Endothelial cell of umbilical vein (primary cell): ENCODE measurements around the gene PER3. TPM values are rescaled to one million over a fixed set of nuclear protein-coding genes. Genes with fewer than 3 reads are reported as not detected.

Experiments used
- BruUV-seq: library from RNA; stranded (reverse); fragments of 400-500 nt; replicated peaks from 2 replicates; lab custom pipeline; 2021; lab: Mats Ljungman, UMichigan
- CTCF ChIA-PET: fragments of 300-600, 350-600 bp; sonication (Branson Sonifier 250); formaldehyde crosslinking; loops from one replicate; lab custom pipeline; 2021; ENCODE audit warnings: antibody characterized with exemption, inconsistent platforms; lab: Charles Lee
- POLR2A ChIA-PET: fragments of 300-600, 350-600 bp; sonication (Branson Sonifier 250); formaldehyde crosslinking; loops from one replicate; lab custom pipeline; 2021; ENCODE audit warnings: antibody characterized with exemption, inconsistent platforms; lab: Charles Lee
- DNase-seq: peaks from one replicate; pipeline ENCODE4 v3.0.0-alpha.2; 2011; ENCODE audit warnings: low read depth, low spot score
- FAIRE-seq: peaks from 2 replicates; lab custom pipeline; 2011; peaks lifted over from hg19 to GRCh38; lab: Jason Lieb, UNC
- H2AFZ ChIP-seq: 2 replicates; pipeline ENCODE4 v1.6.0; 2012; ENCODE audit warnings: low read depth, low read length, control low read depth, inconsistent platforms
- H3K27ac ChIP-seq: 2 replicates; pipeline ENCODE4 v1.5.1; 2011; ENCODE audit warnings: low read depth, mild to moderate bottlenecking, control low read depth, low read length, moderate library complexity; ENCODE audit not compliant: insufficient read depth
- H3K27me3 ChIP-seq, 2 experiments: 2 replicates each; pipeline versions ENCODE4 v1.6.0 to v1.6.1; 2011; ENCODE audit warnings: low read length in 2 of 2, mixed read lengths in 1 of 2; ENCODE audit not compliant: control insufficient read depth in 2 of 2, insufficient read depth in 2 of 2
- H3K36me3 ChIP-seq, 2 experiments: 2 replicates in 1 of 2; 3 replicates in 1 of 2; pipeline ENCODE4 v1.5.1; 2011; ENCODE audit warnings: low read length in 2 of 2, mild to moderate bottlenecking in 1 of 2, moderate library complexity in 1 of 2; ENCODE audit not compliant: control insufficient read depth in 2 of 2, insufficient read depth in 2 of 2; ENCODE audit errors: extremely low read depth in 1 of 2
- H3K4me1 ChIP-seq: 3 replicates; pipeline ENCODE4 v1.5.1; 2011; ENCODE audit warnings: mild to moderate bottlenecking, low read length; ENCODE audit not compliant: control insufficient read depth, insufficient read depth; ENCODE audit errors: extremely low read depth
- H3K4me2 ChIP-seq: 2 replicates; pipeline ENCODE4 v1.6.1; 2011; ENCODE audit warnings: low read length, control low read depth, mixed read lengths; ENCODE audit not compliant: insufficient read depth
- H3K4me3 ChIP-seq, 3 experiments: fragments of 200-600 bp in 1 of 3; sonication (generic), shearing (Covaris generic) in 1 of 3; replicated peaks in 1 of 3; 2 replicates each; pipeline ENCODE4 v1.5.1; 2011 to 2016; ENCODE audit warnings: control low read depth in 3 of 3, low read length in 3 of 3, mild to moderate bottlenecking in 2 of 3, inconsistent platforms in 1 of 3, low read depth in 1 of 3, moderate library complexity in 1 of 3; ENCODE audit not compliant: insufficient read depth in 1 of 3
- H3K79me2 ChIP-seq: 2 replicates; pipeline ENCODE4 v1.6.0; 2012; ENCODE audit warnings: low read length, inconsistent platforms; ENCODE audit not compliant: control insufficient read depth, insufficient read depth
- H3K9ac ChIP-seq: replicated peaks from 2 replicates; pipeline ENCODE3; 2011; ENCODE audit warnings: low read length, control low read depth; ENCODE audit not compliant: insufficient read depth; ENCODE audit errors: extremely low read depth
- H3K9me1 ChIP-seq: replicated peaks from 3 replicates; pipeline ENCODE4 v1.6.0; 2011; ENCODE audit warnings: mild to moderate bottlenecking, low read length; ENCODE audit not compliant: control insufficient read depth, insufficient read depth; ENCODE audit errors: extremely low read depth
- H3K9me3 ChIP-seq: replicated peaks from 2 replicates; pipeline ENCODE4 v1.5.1; 2012; ENCODE audit warnings: low read length, inconsistent platforms; ENCODE audit not compliant: control insufficient read depth, insufficient read depth
- H4K20me1 ChIP-seq: replicated peaks from 2 replicates; pipeline ENCODE3; 2011; ENCODE audit warnings: mild to moderate bottlenecking, low read length; ENCODE audit not compliant: control insufficient read depth, insufficient read depth; ENCODE audit errors: extremely low read depth
- EZH2 ChIP-seq: IDR thresholded peaks from 2 replicates; pipeline ENCODE4 v1.6.1; 2012; ENCODE audit warnings: borderline replicate concordance, low read depth, mild to moderate bottlenecking, moderate library complexity, low read length, inconsistent platforms; ENCODE audit not compliant: severe bottlenecking
- MYC ChIP-seq: IDR thresholded peaks from one replicate; pipeline ENCODE4 v1.6.1; 2011; ENCODE audit warnings: mild to moderate bottlenecking, low read depth, low read length
- POLR2A ChIP-seq: IDR thresholded peaks from 2 replicates; pipeline ENCODE4 v1.6.1; 2012; ENCODE audit warnings: low read depth, mild to moderate bottlenecking, control low read depth, low read length
- dilution Hi-C: fragments of 300-500 bp; cut with MboI; formaldehyde crosslinking; loops from one replicate; pipeline ENCODE4 v1.15.0; 2019; ENCODE audit warnings: low sequenced_read_pairs; ENCODE audit not compliant: extremely low pct_ligation_motif_present
- intact Hi-C: fragments of 100-400 bp; cut with micrococcal nuclease; formaldehyde crosslinking; loops from one replicate; pipeline ENCODE4 v1.10.0; 2022
- polyA plus RNA-seq, 4 experiments: library from polyadenylated mRNA; depleted of rRNA in 3 of 4; stranded (reverse) in 3 of 4; unstranded in 1 of 4; fragments of >200 nt; gene quantifications; 2 replicates each; pipeline versions ENCODE4 v1.2.1 to v1.2.3, GENCODE V29; 2011 to 2012; ENCODE audit warnings: missing spikeins in 1 of 4
- total RNA-seq: library from RNA; stranded (reverse); gene quantifications from 2 replicates; pipeline ENCODE4 v1.2.3, GENCODE V29; 2021
- TF ChIP-seq, protein P1 (sequence below): IDR thresholded peaks from 2 replicates; pipeline ENCODE4 v1.6.1; 2011; ENCODE audit not compliant: insufficient read depth, insufficient read length
- TF ChIP-seq, protein P2 (sequence below), 2 donors: IDR thresholded peaks; 1 replicate in 1 of 2; 2 replicates in 1 of 2; pipeline ENCODE4 v1.5.1; 2011; ENCODE audit warnings: low read length in 2 of 2, mild to moderate bottlenecking in 2 of 2, moderate library complexity in 2 of 2, control low read depth in 1 of 2, inconsistent platforms in 1 of 2, low read depth in 1 of 2; ENCODE audit not compliant: insufficient read depth in 1 of 2; ENCODE audit errors: extremely low read depth in 1 of 2

Gene PER3
- total and polyA plus RNA-seq, 2 donors (not counting 3 experiments of a cell fraction or from before 2014, with no cell fraction given): 2.5 to 2.6 TPM

DNA sequence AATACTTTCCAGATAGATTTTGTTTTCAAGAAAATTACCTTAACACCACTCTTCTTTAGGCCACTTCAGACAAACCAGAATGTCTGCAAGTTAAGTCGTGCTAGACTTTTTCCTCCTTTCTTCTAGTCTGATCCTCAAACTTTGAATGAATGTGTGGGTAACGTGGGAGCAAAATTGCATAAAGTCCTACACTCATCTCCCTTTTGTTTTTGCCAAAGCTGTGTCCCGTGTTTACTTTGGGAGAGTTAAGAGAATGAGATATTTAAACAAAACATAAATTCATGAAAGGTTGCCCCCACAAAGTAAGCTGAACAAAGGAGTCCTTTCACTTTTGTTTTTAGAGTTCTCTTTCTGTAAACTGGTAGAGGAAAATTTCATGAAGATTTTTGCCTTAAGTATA lies 29.9 kb upstream of the PER3 start:
- H4K20me1 ChIP-seq: no peaks in the 10 kb centered on the region
- intact Hi-C loops: no loop called here
- DNase-seq: no peak
- no peaks in the 10 kb centered on the region for H3K79me2 ChIP-seq
- H3K9me3 ChIP-seq: no peaks in the 10 kb centered on the region
- ChIA-PET POLR2A (no interaction called here), CTCF (interaction anchor here (2.3 to 9.9 kb wide), 6 partner anchors 12 to 94 kb away, joined by 12 to 674 read pairs (median 23); no protein-coding TSS in a partner anchor)
- no peak overlapping the region for H3K27ac ChIP-seq
- H3K9me1 ChIP-seq: no peaks in the 10 kb centered on the region
- H2AFZ ChIP-seq: no peak overlapping the region
- BruUV-seq: no TSS peak
- no peak overlapping the region for H3K9ac ChIP-seq
- H3K36me3 ChIP-seq: no peaks in the 10 kb centered on the region
- dilution Hi-C loops: no loop called here
- no peak overlapping the region for H3K4me2 ChIP-seq
- H3K27me3 ChIP-seq: no peaks in the 10 kb centered on the region
- H3K4me3 ChIP-seq: no peak overlapping the region
- no peak for TF ChIP-seq POLR2A
- no peak for TF ChIP-seq EZH2
- peak; percentile 38 for FAIRE-seq
- H3K4me1 ChIP-seq: no peaks in the 10 kb centered on the region

DNA sequence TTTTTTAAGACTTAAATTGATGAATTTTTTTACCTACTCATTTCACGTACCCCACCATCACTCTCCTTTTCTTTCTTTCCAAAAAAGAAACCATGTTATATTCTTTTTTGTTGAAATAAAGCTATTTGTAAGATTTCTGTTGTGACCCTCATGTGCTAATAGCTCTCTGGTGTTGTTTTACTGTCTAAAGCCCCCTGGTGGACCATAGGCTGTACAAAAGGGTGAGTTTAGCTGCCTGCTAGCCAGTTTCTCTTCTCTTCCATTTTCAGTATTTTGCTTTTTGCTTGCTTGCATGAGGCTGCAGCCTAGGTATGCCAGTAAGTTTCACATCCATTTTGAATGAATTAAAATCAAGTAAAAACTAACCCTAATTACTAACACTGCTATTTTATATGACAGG lies 28.6 kb upstream of the PER3 start:
- Histone ChIP-seq H3K9me3 (no peaks in the 10 kb centered on the region), H3K79me2 (no peaks in the 10 kb centered on the region), H3K27ac (no peak overlapping the region), H4K20me1 (no peaks in the 10 kb centered on the region), H3K9me1 (no peaks in the 10 kb centered on the region), H3K4me3 (no peak overlapping the region), H3K4me1 (no peaks in the 10 kb centered on the region), H3K9ac (no peak overlapping the region), H2AFZ (no peak overlapping the region), H3K4me2 (no peak overlapping the region), H3K36me3 (no peaks in the 10 kb centered on the region), H3K27me3 (no peaks in the 10 kb centered on the region)
- ChIA-PET POLR2A (no interaction called here), CTCF (interaction anchor here (0.7 to 9.9 kb wide), 12 partner anchors 9 to 147 kb away, joined by 3 to 674 read pairs (median 5); partner anchors contain the start of gene VAMP3)
- DNase-seq (peak; percentile 7), FAIRE-seq (no peak)
- intact Hi-C loops: no loop called here
- no TSS peak for BruUV-seq
- TF ChIP-seq MYC: no peak
- TF ChIP-seq, protein P1, sequence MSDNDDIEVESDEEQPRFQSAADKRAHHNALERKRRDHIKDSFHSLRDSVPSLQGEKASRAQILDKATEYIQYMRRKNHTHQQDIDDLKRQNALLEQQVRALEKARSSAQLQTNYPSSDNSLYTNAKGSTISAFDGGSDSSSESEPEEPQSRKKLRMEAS: no peak
- TF ChIP-seq, protein P2, sequence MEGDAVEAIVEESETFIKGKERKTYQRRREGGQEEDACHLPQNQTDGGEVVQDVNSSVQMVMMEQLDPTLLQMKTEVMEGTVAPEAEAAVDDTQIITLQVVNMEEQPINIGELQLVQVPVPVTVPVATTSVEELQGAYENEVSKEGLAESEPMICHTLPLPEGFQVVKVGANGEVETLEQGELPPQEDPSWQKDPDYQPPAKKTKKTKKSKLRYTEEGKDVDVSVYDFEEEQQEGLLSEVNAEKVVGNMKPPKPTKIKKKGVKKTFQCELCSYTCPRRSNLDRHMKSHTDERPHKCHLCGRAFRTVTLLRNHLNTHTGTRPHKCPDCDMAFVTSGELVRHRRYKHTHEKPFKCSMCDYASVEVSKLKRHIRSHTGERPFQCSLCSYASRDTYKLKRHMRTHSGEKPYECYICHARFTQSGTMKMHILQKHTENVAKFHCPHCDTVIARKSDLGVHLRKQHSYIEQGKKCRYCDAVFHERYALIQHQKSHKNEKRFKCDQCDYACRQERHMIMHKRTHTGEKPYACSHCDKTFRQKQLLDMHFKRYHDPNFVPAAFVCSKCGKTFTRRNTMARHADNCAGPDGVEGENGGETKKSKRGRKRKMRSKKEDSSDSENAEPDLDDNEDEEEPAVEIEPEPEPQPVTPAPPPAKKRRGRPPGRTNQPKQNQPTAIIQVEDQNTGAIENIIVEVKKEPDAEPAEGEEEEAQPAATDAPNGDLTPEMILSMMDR (IDR thresholded peaks at IDR 0.05; ENCODE audit: extremely low read depth in 1 of 2, insufficient read depth in 1 of 2, low read depth in 1 of 2, low read length in 2 of 2): peak; percentile 8 to 52
- dilution Hi-C loops: no loop called here
